Left cardiac atrium (tissue), 4 donors: Measurements from ENCODE around the gene RAB31. TPM values are rescaled to one million over a fixed set of nuclear protein-coding genes. Genes with fewer than 3 reads are reported as not detected.
A peak's percentile ranks its signal among the peaks of the same experiment; 100 is the strongest.
"Not testable (repeated sequence)": the region's sequence is repeated elsewhere in the genome, so short reads cannot be mapped to it uniquely, and the experiment has no call there.

ENCODE experiments used
- ATAC-seq, 2 donors: fragments of 200-7000 bp; cut with Tn5 transposase; one replicate each; pipeline ENCODE4 v1.9.1; 2020; ENCODE audit warnings: mild to moderate bottlenecking in 2 of 2, moderate library complexity in 2 of 2
- DNase-seq: peaks from one replicate; pipeline ENCODE4 v3.0.0-alpha.2; 2020
- intact Hi-C, 2 donors: fragments of 100-400 bp; cut with DNase I; formaldehyde crosslinking; loops; one replicate each; pipeline versions ENCODE4 v1.14.1 to v1.15.1; 2022 to 2023
- total RNA-seq, 2 donors: library from RNA; stranded (reverse); fragmentation: NEBNext Ultra II Directional; extraction: Animal tissue kit (Norgen Biotek cat#: 25700); gene quantifications; one replicate each; pipeline ENCODE4 v1.2.1, GENCODE V29; 2021
- donor health status: DM: no; HTN: yes; CAD: no.
- donor health status: DM: no; HTN: yes; CAD: no; lungs with severe emphysema.
- donor health status: DM: yes; HTN: yes; CAD: no.
- donor health status: Dilated cardiomyopathy.

Gene RAB31
- total RNA-seq, 2 donors from 2014 or later = 21.2 to 31.1 TPM

- DNase-seq = no peak
- intact Hi-C loops = no loop called here
- ATAC-seq = no peak
These were observed 41.5 kb downstream of the RAB31 start for GRCh38 chr18:9749611-9750010.

- no peak for ATAC-seq
- intact Hi-C loops = no loop called here
- DNase-seq = no peak
These were observed 42.0 kb downstream of the RAB31 start for GRCh38 chr18:9750112-9750511.

- DNase-seq (no peak), ATAC-seq (peak in 1 of 2 donors; percentile 21)
- intact Hi-C loops = no loop called here
These were observed 42.7 kb downstream of the RAB31 start for GRCh38 chr18:9750606-9751304.

GRCh38 chr18:9751371-9752031, 43.4 kb downstream of the RAB31 start:
- intact Hi-C loops = no loop called here
- ATAC-seq = no peak
- DNase-seq = no peak

GRCh38 chr18:9753846-9754245, 45.7 kb downstream of the RAB31 start:
- DNase-seq (no peak), ATAC-seq (no peak)
- intact Hi-C loops = no loop called here

GRCh38 chr18:9755110-9755509, 47.0 kb downstream of the RAB31 start:
- intact Hi-C loops = no loop called here
- ATAC-seq = no peak

GRCh38 chr18:9755615-9756014, 47.5 kb downstream of the RAB31 start:
- intact Hi-C loops = no loop called here
- ATAC-seq (peak in 1 of 2 donors; percentile 47), DNase-seq (no peak)

More at GRCh38 chr18:9755110-9755509, 47.0 kb downstream of the RAB31 start:
- DNase-seq = no peak

GRCh38 chr18:9756271-9756932, 48.3 kb downstream of the RAB31 start:
- ATAC-seq (no peak), DNase-seq (no peak)
- intact Hi-C loops = no loop called here

- intact Hi-C loops = no loop called here
- no peak for ATAC-seq
These were observed 48.9 kb downstream of the RAB31 start for GRCh38 chr18:9756933-9757470.

GRCh38 chr18:9757827-9758621, 49.9 kb downstream of the RAB31 start:
- ATAC-seq = no peak
- intact Hi-C loops = no loop called here
- no peak for DNase-seq

More at GRCh38 chr18:9756933-9757470, 48.9 kb downstream of the RAB31 start:
- no peak for DNase-seq

GRCh38 chr18:9758624-9759075, 50.5 kb downstream of the RAB31 start:
- no peak for DNase-seq
- intact Hi-C loops = no loop called here
- peak in 1 of 2 donors; percentile 5 for ATAC-seq

- intact Hi-C loops = no loop called here
- ATAC-seq (no peak), DNase-seq (no peak)
These were observed 52.5 kb downstream of the RAB31 start for GRCh38 chr18:9760641-9761040.

GRCh38 chr18:9762526-9762925, 54.4 kb downstream of the RAB31 start:
- ATAC-seq = peak in 1 of 2 donors; percentile 31
- intact Hi-C loops = no loop called here
- no peak for DNase-seq

GRCh38 chr18:9763157-9763556, 55.1 kb downstream of the RAB31 start:
- ATAC-seq = no peak
- DNase-seq = no peak
- intact Hi-C loops = no loop called here

GRCh38 chr18:9764011-9764481, 55.9 kb downstream of the RAB31 start:
- DNase-seq = no peak
- no peak for ATAC-seq
- intact Hi-C loops = no loop called here

- no peak for ATAC-seq
- DNase-seq = no peak
- intact Hi-C loops = no loop called here
These were observed 57.4 kb downstream of the RAB31 start for GRCh38 chr18:9765501-9765900.

GRCh38 chr18:9766076-9766481, 58.0 kb downstream of the RAB31 start:
- ATAC-seq (peak in 1 of 2 donors; percentile 45), DNase-seq (no peak)
- intact Hi-C loops = no loop called here

GRCh38 chr18:9766740-9767139, 58.6 kb downstream of the RAB31 start:
- no peak for ATAC-seq
- no peak for DNase-seq
- intact Hi-C loops = no loop called here

- intact Hi-C loops, DNase-seq, ATAC-seq: not testable (repeated sequence)
These were observed 60.1 kb downstream of the RAB31 start for GRCh38 chr18:9768071-9768691.
